Neural cell (in vitro differentiated cells): ENCODE measurements around the gene XPA. TPM values are rescaled to one million over a fixed set of nuclear protein-coding genes. Genes with fewer than 3 reads are reported as not detected.

ENCODE experiments used
- H2AFZ ChIP-seq: fragments of 200-600, 300-800 bp; sonication (generic), shearing (Covaris generic); 2 replicates; pipeline ENCODE4 v1.6.0; 2014; ENCODE audit warnings: low read depth, mild to moderate bottlenecking, antibody characterized with exemption, low read length, moderate library complexity
- H3F3A ChIP-seq: fragments of 200-600 bp; shearing (Covaris generic); 2 replicates; pipeline ENCODE4 v1.6.1; 2016; ENCODE audit warnings: mild to moderate bottlenecking, moderate library complexity, mixed read lengths, antibody characterized with exemption, low read length; ENCODE audit not compliant: insufficient read depth, poor library complexity, severe bottlenecking
- H3K27ac ChIP-seq: fragments of 200-600, 300-800 bp; sonication (generic), shearing (Covaris generic); 2 replicates; pipeline ENCODE4 v1.5.1; 2014; ENCODE audit warnings: mild to moderate bottlenecking, low read length, moderate library complexity
- H3K27me3 ChIP-seq: fragments of 300-800, 200-600 bp; sonication (generic), shearing (Covaris generic); 2 replicates; pipeline ENCODE4 v1.6.0; 2014; ENCODE audit warnings: mild to moderate bottlenecking, low read depth, low read length, moderate library complexity; ENCODE audit not compliant: insufficient read depth
- H3K36me3 ChIP-seq: fragments of 300-800, 200-600 bp; sonication (generic), shearing (Covaris generic); 2 replicates; pipeline ENCODE4 v1.5.1; 2014; ENCODE audit warnings: mild to moderate bottlenecking, antibody characterized with exemption, low read length, moderate library complexity; ENCODE audit not compliant: insufficient read depth
- H3K4me2 ChIP-seq: fragments of 300-800, 200-600 bp; sonication (generic), shearing (Covaris generic); 2 replicates; pipeline ENCODE4 v1.6.0; 2014; ENCODE audit warnings: mild to moderate bottlenecking, low read length
- H3K4me3 ChIP-seq: fragments of 300-800, 200-600 bp; sonication (generic), shearing (Covaris generic); 2 replicates; pipeline ENCODE4 v1.5.1; 2014; ENCODE audit warnings: mild to moderate bottlenecking, low read length, moderate library complexity
- H3K79me2 ChIP-seq: fragments of 200-600 bp; shearing (Covaris generic); replicated peaks from 2 replicates; pipeline ENCODE4 v1.6.0; 2014; ENCODE audit warnings: mild to moderate bottlenecking, low read length, moderate library complexity; ENCODE audit not compliant: insufficient read depth
- H3K9ac ChIP-seq: fragments of 300-800, 200-600 bp; sonication (generic), shearing (Covaris generic); 2 replicates; pipeline ENCODE4 v1.6.1; 2016; ENCODE audit warnings: mild to moderate bottlenecking, low read length, mixed read lengths
- H3K9me2 ChIP-seq: fragments of 200-600 bp; shearing (Covaris generic); 2 replicates; pipeline ENCODE4 v1.6.1; 2016; ENCODE audit warnings: mild to moderate bottlenecking, low read length, mixed read lengths; ENCODE audit not compliant: insufficient read depth
- H3K9me3 ChIP-seq: fragments of 200-600, 300-800 bp; sonication (generic), shearing (Covaris generic); 2 replicates; pipeline ENCODE4 v1.6.1; 2016; ENCODE audit warnings: mild to moderate bottlenecking, mixed run types, low read length, moderate library complexity, mixed read lengths
- H4K20me1 ChIP-seq: fragments of 200-600 bp; shearing (Covaris generic); 2 replicates; pipeline ENCODE4 v1.6.1; 2016; ENCODE audit warnings: mild to moderate bottlenecking, mixed run types; ENCODE audit not compliant: insufficient read depth
- EP300 ChIP-seq: fragments of 450-650 bp; conservative IDR thresholded peaks from 2 replicates; pipeline ENCODE4 v1.6.1; 2014; ENCODE audit warnings: antibody characterized with exemption, mild to moderate bottlenecking, moderate library complexity; ENCODE audit not compliant: poor library complexity, severe bottlenecking
- EZH2 ChIP-seq: fragments of 200-600, 300-800 bp; shearing (Covaris generic), sonication (generic); IDR thresholded peaks from 2 replicates; pipeline ENCODE4 v1.6.1; 2014; ENCODE audit warnings: antibody characterized with exemption, low read length, borderline replicate concordance, mild to moderate bottlenecking; ENCODE audit not compliant: insufficient read depth, poor library complexity, severe bottlenecking
- MXI1 ChIP-seq: fragments of 450-650 bp; conservative IDR thresholded peaks from 2 replicates; pipeline ENCODE4 v1.6.1; 2014; ENCODE audit warnings: antibody characterized with exemption, mild to moderate bottlenecking; ENCODE audit not compliant: poor library complexity, severe bottlenecking
- POLR2AphosphoS5 ChIP-seq: IDR thresholded peaks from 2 replicates; pipeline ENCODE4 v1.6.1; 2012
- RAD21 ChIP-seq: fragments of 450-650 bp; conservative IDR thresholded peaks from 2 replicates; pipeline ENCODE4 v1.6.1; 2014; ENCODE audit warnings: antibody characterized with exemption, mild to moderate bottlenecking, moderate library complexity
- SMC3 ChIP-seq: fragments of 450-650 bp; conservative IDR thresholded peaks from 2 replicates; pipeline ENCODE4 v1.6.1; 2014; ENCODE audit warnings: antibody characterized with exemption, mild to moderate bottlenecking, moderate library complexity; ENCODE audit not compliant: poor library complexity
- TAF1 ChIP-seq: IDR thresholded peaks from 2 replicates; pipeline ENCODE4 v1.6.1; 2012; ENCODE audit warnings: low read depth
- polyA plus RNA-seq: library from polyadenylated mRNA; depleted of rRNA; stranded (reverse); fragments of >200 nt; gene quantifications from 2 replicates; pipeline ENCODE4 v1.2.3, GENCODE V29; 2014
- TF ChIP-seq, protein P1 (sequence below): IDR thresholded peaks from 2 replicates; pipeline ENCODE4 v1.6.1; 2012; ENCODE audit warnings: borderline replicate concordance
- TF ChIP-seq, protein P2 (sequence below): fragments of 450-650 bp; IDR thresholded peaks from 2 replicates; pipeline ENCODE4 v1.5.1; 2014; ENCODE audit warnings: antibody characterized with exemption, mild to moderate bottlenecking, moderate library complexity; ENCODE audit not compliant: poor library complexity, severe bottlenecking

The XPA gene
- polyA plus RNA-seq, 1 donor from 2014 or later, result 34.5 TPM

DNA sequence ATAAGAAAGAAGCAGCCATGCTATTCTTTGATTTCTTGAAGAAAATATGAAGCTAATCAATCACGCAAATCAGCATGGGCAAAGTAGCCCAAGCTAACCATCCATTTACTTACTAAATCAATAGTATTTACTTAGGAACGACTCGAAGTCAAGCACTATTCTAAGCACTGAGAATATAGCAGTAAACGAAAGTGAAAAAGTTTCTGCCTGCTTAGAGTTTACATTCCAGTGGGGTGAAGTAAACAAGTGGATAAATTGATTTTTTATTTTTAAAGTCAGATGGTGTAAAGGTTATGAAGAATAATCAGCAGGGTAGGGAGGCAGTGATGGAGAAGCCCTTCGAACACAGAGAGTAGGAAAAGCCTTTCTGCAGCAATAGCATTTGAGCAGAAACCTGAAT lies 69.5 kb downstream of the XPA start:
- H4K20me1 ChIP-seq, result no peaks in the 10 kb centered on the region
- no peaks in the 10 kb centered on the region for H3K9me2 ChIP-seq
- H3K27me3 ChIP-seq, result no peaks in the 10 kb centered on the region
- H3K4me2 ChIP-seq, result no peak overlapping the region
- no peak overlapping the region for H2AFZ ChIP-seq
- H3K9ac ChIP-seq, result no peak overlapping the region
- H3K9me3 ChIP-seq, result no peaks in the 10 kb centered on the region
- TF ChIP-seq EP300, result no peak
- TF ChIP-seq, protein P1, sequence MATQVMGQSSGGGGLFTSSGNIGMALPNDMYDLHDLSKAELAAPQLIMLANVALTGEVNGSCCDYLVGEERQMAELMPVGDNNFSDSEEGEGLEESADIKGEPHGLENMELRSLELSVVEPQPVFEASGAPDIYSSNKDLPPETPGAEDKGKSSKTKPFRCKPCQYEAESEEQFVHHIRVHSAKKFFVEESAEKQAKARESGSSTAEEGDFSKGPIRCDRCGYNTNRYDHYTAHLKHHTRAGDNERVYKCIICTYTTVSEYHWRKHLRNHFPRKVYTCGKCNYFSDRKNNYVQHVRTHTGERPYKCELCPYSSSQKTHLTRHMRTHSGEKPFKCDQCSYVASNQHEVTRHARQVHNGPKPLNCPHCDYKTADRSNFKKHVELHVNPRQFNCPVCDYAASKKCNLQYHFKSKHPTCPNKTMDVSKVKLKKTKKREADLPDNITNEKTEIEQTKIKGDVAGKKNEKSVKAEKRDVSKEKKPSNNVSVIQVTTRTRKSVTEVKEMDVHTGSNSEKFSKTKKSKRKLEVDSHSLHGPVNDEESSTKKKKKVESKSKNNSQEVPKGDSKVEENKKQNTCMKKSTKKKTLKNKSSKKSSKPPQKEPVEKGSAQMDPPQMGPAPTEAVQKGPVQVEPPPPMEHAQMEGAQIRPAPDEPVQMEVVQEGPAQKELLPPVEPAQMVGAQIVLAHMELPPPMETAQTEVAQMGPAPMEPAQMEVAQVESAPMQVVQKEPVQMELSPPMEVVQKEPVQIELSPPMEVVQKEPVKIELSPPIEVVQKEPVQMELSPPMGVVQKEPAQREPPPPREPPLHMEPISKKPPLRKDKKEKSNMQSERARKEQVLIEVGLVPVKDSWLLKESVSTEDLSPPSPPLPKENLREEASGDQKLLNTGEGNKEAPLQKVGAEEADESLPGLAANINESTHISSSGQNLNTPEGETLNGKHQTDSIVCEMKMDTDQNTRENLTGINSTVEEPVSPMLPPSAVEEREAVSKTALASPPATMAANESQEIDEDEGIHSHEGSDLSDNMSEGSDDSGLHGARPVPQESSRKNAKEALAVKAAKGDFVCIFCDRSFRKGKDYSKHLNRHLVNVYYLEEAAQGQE, result no peak
- no peak for TF ChIP-seq TAF1
- no peak for TF ChIP-seq EZH2
- no peak for TF ChIP-seq POLR2AphosphoS5
- TF ChIP-seq SMC3, result no peak
- TF ChIP-seq, protein P2, sequence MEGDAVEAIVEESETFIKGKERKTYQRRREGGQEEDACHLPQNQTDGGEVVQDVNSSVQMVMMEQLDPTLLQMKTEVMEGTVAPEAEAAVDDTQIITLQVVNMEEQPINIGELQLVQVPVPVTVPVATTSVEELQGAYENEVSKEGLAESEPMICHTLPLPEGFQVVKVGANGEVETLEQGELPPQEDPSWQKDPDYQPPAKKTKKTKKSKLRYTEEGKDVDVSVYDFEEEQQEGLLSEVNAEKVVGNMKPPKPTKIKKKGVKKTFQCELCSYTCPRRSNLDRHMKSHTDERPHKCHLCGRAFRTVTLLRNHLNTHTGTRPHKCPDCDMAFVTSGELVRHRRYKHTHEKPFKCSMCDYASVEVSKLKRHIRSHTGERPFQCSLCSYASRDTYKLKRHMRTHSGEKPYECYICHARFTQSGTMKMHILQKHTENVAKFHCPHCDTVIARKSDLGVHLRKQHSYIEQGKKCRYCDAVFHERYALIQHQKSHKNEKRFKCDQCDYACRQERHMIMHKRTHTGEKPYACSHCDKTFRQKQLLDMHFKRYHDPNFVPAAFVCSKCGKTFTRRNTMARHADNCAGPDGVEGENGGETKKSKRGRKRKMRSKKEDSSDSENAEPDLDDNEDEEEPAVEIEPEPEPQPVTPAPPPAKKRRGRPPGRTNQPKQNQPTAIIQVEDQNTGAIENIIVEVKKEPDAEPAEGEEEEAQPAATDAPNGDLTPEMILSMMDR, result no peak
- no peak for TF ChIP-seq RAD21
- no peak for TF ChIP-seq MXI1
- peaks cover 61% of the 10 kb centered on the region for H3K79me2 ChIP-seq
- H3K36me3 ChIP-seq, result peaks cover 6% of the 10 kb centered on the region
- H3K4me3 ChIP-seq, result no peak overlapping the region
- H3K27ac ChIP-seq, result no peak overlapping the region
- H3F3A ChIP-seq, result peaks cover 7% of the 10 kb centered on the region

DNA sequence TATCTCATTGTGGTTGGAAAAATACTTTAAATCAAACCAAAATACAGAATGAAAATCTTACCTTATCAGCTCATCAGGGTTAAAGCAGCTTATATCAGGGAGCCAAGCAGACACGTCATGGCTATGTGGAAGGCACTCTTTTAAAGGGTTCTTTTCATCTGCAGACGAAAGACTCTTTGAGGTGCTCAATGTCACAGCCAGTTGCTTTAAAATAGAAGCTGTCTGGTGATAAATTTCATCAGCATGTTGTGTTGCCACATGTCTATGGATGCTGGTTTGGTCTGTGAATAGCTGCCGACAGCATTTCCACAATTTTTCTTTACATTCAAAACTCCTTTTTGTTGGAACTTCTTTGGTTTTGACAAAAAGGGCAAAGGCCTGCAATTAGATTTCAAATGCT lies 71.5 kb downstream of the XPA start:
- TF ChIP-seq TAF1 (no peak), POLR2AphosphoS5 (no peak), RAD21 (no peak), EP300 (no peak), EZH2 (no peak)
- TF ChIP-seq, protein P1, result no peak
- Histone ChIP-seq H3F3A (no peaks in the 10 kb centered on the region), H4K20me1 (no peaks in the 10 kb centered on the region), H3K9me2 (no peaks in the 10 kb centered on the region), H3K36me3 (peaks cover 6% of the 10 kb centered on the region), H3K27me3 (no peaks in the 10 kb centered on the region), H3K9me3 (peaks cover 4% of the 10 kb centered on the region), H3K4me2 (no peak overlapping the region), H3K4me3 (no peak overlapping the region), H3K27ac (no peak overlapping the region), H2AFZ (no peak overlapping the region), H3K79me2 (peaks cover 46% of the 10 kb centered on the region), H3K9ac (no peak overlapping the region)

Other genes with a start within 250 kb of the XPA start
- 0.17 and 0.22 TPM in 2 replicates for gene TMOD1, start 195.7 kb downstream of the XPA start, polyA plus RNA-seq
- gene TSTD2, start 64.0 kb downstream of the XPA start, polyA plus RNA-seq, result 50.0 and 57.6 TPM in 2 replicates
- 29.5 and 30.6 TPM in 2 replicates for gene NCBP1, start 63.5 kb downstream of the XPA start, polyA plus RNA-seq
- 0.14 TPM in 1 of 2 replicates, not detected in the other for gene FOXE1, start 155.9 kb upstream of the XPA start, polyA plus RNA-seq
- 15.0 and 15.4 TPM in 2 replicates for gene TRMO, start 225.2 kb upstream of the XPA start, polyA plus RNA-seq
- not detected in 2 replicates for gene HEMGN, start 240.8 kb upstream of the XPA start, polyA plus RNA-seq